Keratinocyte (primary cell): Measurements from ENCODE around the gene KRTAP5-4. TPM values are rescaled to one million over a fixed set of nuclear protein-coding genes. Genes with fewer than 3 reads are reported as not detected.
"Not testable (repeated sequence)": the region's sequence is repeated elsewhere in the genome, so short reads cannot be mapped to it uniquely, and the experiment has no call there.

Experiments
- DNase-seq: peaks from one replicate; pipeline ENCODE4 v3.0.0-alpha.2; 2011; ENCODE audit warnings: low read depth, missing footprints, low spot score
- FAIRE-seq: peaks from 2 replicates; lab custom pipeline; 2011; peaks lifted over from hg19 to GRCh38; lab: Jason Lieb, UNC
- H2AFZ ChIP-seq: 2 replicates; pipeline ENCODE4 v1.6.0; 2012; ENCODE audit warnings: low read length, control low read depth, inconsistent platforms; ENCODE audit not compliant: control insufficient read depth
- H3K27ac ChIP-seq: 2 replicates; pipeline ENCODE4 v1.5.1; 2011; ENCODE audit warnings: low read length; ENCODE audit not compliant: control insufficient read depth, insufficient read depth
- H3K27me3 ChIP-seq: 3 replicates; pipeline ENCODE4 v1.6.0; 2011; ENCODE audit warnings: low read length; ENCODE audit not compliant: control insufficient read depth, insufficient read depth; ENCODE audit errors: extremely low read depth
- H3K36me3 ChIP-seq, 2 experiments: 2 replicates in 1 of 2; 3 replicates in 1 of 2; pipeline ENCODE4 v1.5.1; 2011; ENCODE audit warnings: low read length in 2 of 2, mild to moderate bottlenecking in 1 of 2; ENCODE audit not compliant: control insufficient read depth in 2 of 2, insufficient read depth in 2 of 2; ENCODE audit errors: extremely low read depth in 1 of 2
- H3K4me1 ChIP-seq: 3 replicates; pipeline ENCODE4 v1.5.1; 2011; ENCODE audit warnings: low read length; ENCODE audit not compliant: control insufficient read depth, insufficient read depth; ENCODE audit errors: extremely low read depth
- H3K4me2 ChIP-seq: 3 replicates; pipeline ENCODE4 v1.6.0; 2011; ENCODE audit warnings: low read depth, low read length; ENCODE audit not compliant: control insufficient read depth, insufficient read depth; ENCODE audit errors: extremely low read depth
- H3K4me3 ChIP-seq, 3 experiments: fragments of 200-600 bp in 1 of 3; sonication (generic) in 1 of 3; 2 replicates in 2 of 3; 3 replicates in 1 of 3; pipeline ENCODE4 v1.5.1; 2011 to 2016; ENCODE audit warnings: low read length in 3 of 3, mild to moderate bottlenecking in 3 of 3, control low read depth in 2 of 3, inconsistent platforms in 1 of 3, low read depth in 1 of 3, mixed read lengths in 1 of 3, mixed run types in 1 of 3, moderate library complexity in 1 of 3; ENCODE audit not compliant: control insufficient read depth in 2 of 3, insufficient read depth in 2 of 3; ENCODE audit errors: extremely low read depth in 1 of 3
- H3K79me2 ChIP-seq: 2 replicates; pipeline ENCODE4 v1.6.0; 2012; ENCODE audit warnings: low read length; ENCODE audit not compliant: control insufficient read depth, insufficient read depth
- H3K9ac ChIP-seq: 3 replicates; pipeline ENCODE4 v1.6.0; 2011; ENCODE audit warnings: low read length; ENCODE audit not compliant: control insufficient read depth, insufficient read depth; ENCODE audit errors: extremely low read depth
- H3K9me1 ChIP-seq: 3 replicates; pipeline ENCODE4 v1.6.0; 2011; ENCODE audit warnings: low read length; ENCODE audit not compliant: control insufficient read depth, insufficient read depth; ENCODE audit errors: extremely low read depth
- H3K9me3 ChIP-seq: 2 replicates; pipeline ENCODE4 v1.5.1; 2012; ENCODE audit warnings: low read depth, low read length; ENCODE audit not compliant: control insufficient read depth
- H4K20me1 ChIP-seq: 3 replicates; pipeline ENCODE4 v1.6.0; 2011; ENCODE audit warnings: low read length; ENCODE audit not compliant: control insufficient read depth, insufficient read depth; ENCODE audit errors: extremely low read depth
- CTCF ChIP-seq, 3 experiments: IDR thresholded peaks in 1 of 3; conservative IDR thresholded peaks in 1 of 3; optimal IDR thresholded peaks in 1 of 3; 2 replicates in 2 of 3; 3 replicates in 1 of 3; pipeline versions ENCODE3 to v1.5.1; 2011; ENCODE audit warnings: low read length in 3 of 3, mild to moderate bottlenecking in 3 of 3, moderate library complexity in 2 of 3, control low read depth in 1 of 3, inconsistent platforms in 1 of 3; ENCODE audit not compliant: insufficient read depth in 2 of 3; ENCODE audit errors: extremely low read depth in 1 of 3
- EZH2 ChIP-seq: IDR thresholded peaks from one replicate; pipeline ENCODE4 v1.6.1; 2012; ENCODE audit warnings: inconsistent platforms, mild to moderate bottlenecking, low read length, moderate library complexity
- dilution Hi-C: fragments of 300-500 bp; cut with MboI; formaldehyde crosslinking; loops from one replicate; pipeline ENCODE4 v1.7.0; 2020; ENCODE audit warnings: low sequenced_read_pairs; ENCODE audit not compliant: extremely low pct_ligation_motif_present
- polyA plus RNA-seq, 5 experiments: library from polyadenylated mRNA; depleted of rRNA in 3 of 5; stranded (reverse) in 3 of 5; stranded (forward) in 1 of 5; unstranded in 1 of 5; fragments of >200 nt; gene quantifications; 1 replicate in 1 of 5; 2 replicates in 3 of 5; 3 replicates in 1 of 5; pipeline versions ENCODE4 v1.2.1 to v1.2.3, GENCODE V29; 2011 to 2012; ENCODE audit warnings: missing spikeins in 2 of 5, low read depth in 1 of 5, low replicate concordance in 1 of 5

KRTAP5-4 gene
- polyA plus RNA-seq, 1 donor (not counting 4 experiments of a cell fraction or from before 2014, with no cell fraction given) = not detected

- Histone ChIP-seq H3K4me3 (no peak overlapping the region), H3K4me1 (no peaks in the 10 kb centered on the region), H3K4me2 (no peak overlapping the region), H2AFZ (no peak overlapping the region), H3K79me2 (no peaks in the 10 kb centered on the region), H3K27ac (no peak overlapping the region), H3K36me3 (no peaks in the 10 kb centered on the region), H3K9ac (no peak overlapping the region), H3K9me3 (peaks cover 4% of the 10 kb centered on the region), H3K9me1 (no peaks in the 10 kb centered on the region), H4K20me1 (no peaks in the 10 kb centered on the region), H3K27me3 (no peaks in the 10 kb centered on the region)
- no peak for TF ChIP-seq CTCF (optimal IDR thresholded peaks at IDR 0.05 in 1 of 3, IDR thresholded peaks at IDR 0.05 in 1 of 3, conservative IDR thresholded peaks at IDR 0.05 in 1 of 3; ENCODE audit: extremely low read depth in 1 of 3, insufficient read depth in 2 of 3, low read length in 3 of 3)
- TF ChIP-seq EZH2 = no peak
- dilution Hi-C loops = no loop called here
- DNase-seq = no peak
- no peak for FAIRE-seq
Observed at GRCh38 chr11:1581976-1582375, 40.0 kb downstream of the KRTAP5-4 start.

- TF ChIP-seq CTCF (optimal IDR thresholded peaks at IDR 0.05 in 1 of 3, IDR thresholded peaks at IDR 0.05 in 1 of 3, conservative IDR thresholded peaks at IDR 0.05 in 1 of 3; ENCODE audit: extremely low read depth in 1 of 3, insufficient read depth in 2 of 3, low read length in 3 of 3) (no peak), EZH2 (no peak)
- Histone ChIP-seq H3K4me1 (no peaks in the 10 kb centered on the region), H3K27ac (no peak overlapping the region), H2AFZ (no peak overlapping the region), H3K9me1 (no peaks in the 10 kb centered on the region), H3K9me3 (peaks cover 4% of the 10 kb centered on the region), H3K79me2 (no peaks in the 10 kb centered on the region), H4K20me1 (no peaks in the 10 kb centered on the region), H3K27me3 (peaks cover 20% of the 10 kb centered on the region), H3K9ac (no peak overlapping the region), H3K4me2 (no peak overlapping the region), H3K4me3 (no peak overlapping the region), H3K36me3 (no peaks in the 10 kb centered on the region)
- dilution Hi-C loops = no loop called here
- DNase-seq = no peak
- no peak for FAIRE-seq
Observed at GRCh38 chr11:1576825-1577224, 45.1 kb downstream of the KRTAP5-4 start.

- peaks cover 25% of the 10 kb centered on the region for H3K27me3 ChIP-seq
- H3K27ac ChIP-seq, FAIRE-seq: not testable (repeated sequence)
Observed at GRCh38 chr11:1575756-1576155, 46.2 kb downstream of the KRTAP5-4 start.

More at GRCh38 chr11:1575756-1576155, 46.2 kb downstream of the KRTAP5-4 start:
- H4K20me1 ChIP-seq, H3K36me3 ChIP-seq, dilution Hi-C loops, H3K9me1 ChIP-seq, H3K9me3 ChIP-seq, H2AFZ ChIP-seq, H3K4me2 ChIP-seq, H3K79me2 ChIP-seq, H3K9ac ChIP-seq, H3K4me1 ChIP-seq, H3K4me3 ChIP-seq, DNase-seq: not testable (repeated sequence)
